Large intestine (tissue), 3 donors: ENCODE measurements around the gene TNNT2. TPM values are rescaled to one million over a fixed set of nuclear protein-coding genes. Genes with fewer than 3 reads are reported as not detected.

ENCODE experiments used
- DNase-seq, 2 donors: peaks; one replicate each; pipeline versions ENCODE4 v3.0.0 to v3.0.0-alpha.2; 2013
- H3K27ac ChIP-seq: one replicate; pipeline ENCODE4 v1.5.1; 2013; ENCODE audit warnings: low read length
- H3K27me3 ChIP-seq: 2 replicates; pipeline ENCODE4 v1.6.1; 2013; ENCODE audit warnings: low read length; ENCODE audit not compliant: control insufficient read depth, insufficient read depth
- H3K36me3 ChIP-seq: 2 replicates; pipeline ENCODE4 v1.6.1; 2013; ENCODE audit warnings: low read length; ENCODE audit not compliant: control insufficient read depth, insufficient read depth
- H3K4me1 ChIP-seq: one replicate; pipeline ENCODE4 v1.6.1; 2013; ENCODE audit warnings: low read length; ENCODE audit not compliant: control insufficient read depth, insufficient read depth
- H3K4me3 ChIP-seq: one replicate; pipeline ENCODE4 v1.5.1; 2013; ENCODE audit warnings: low read length
- H3K9me3 ChIP-seq: one replicate; pipeline ENCODE4 v1.6.1; 2013; ENCODE audit warnings: mild to moderate bottlenecking, low read depth, low read length, moderate library complexity; ENCODE audit not compliant: control insufficient read depth
- WGBS: methylation state at CpG from one replicate; pipeline ENCODE4 v1.1.5; 2013; ENCODE audit warnings: low lambda C conversion rate; ENCODE audit not compliant: insufficient coverage; 5-methylcytosine and 5-hydroxymethylcytosine counted together
- polyA plus RNA-seq: library from polyadenylated mRNA; unstranded; fragments of 120-200 nt; gene quantifications from one replicate; pipeline ENCODE4 v1.2.1, GENCODE V29; 2013

TNNT2 gene
- polyA plus RNA-seq, 1 donor, result 20.8 TPM

DNA sequence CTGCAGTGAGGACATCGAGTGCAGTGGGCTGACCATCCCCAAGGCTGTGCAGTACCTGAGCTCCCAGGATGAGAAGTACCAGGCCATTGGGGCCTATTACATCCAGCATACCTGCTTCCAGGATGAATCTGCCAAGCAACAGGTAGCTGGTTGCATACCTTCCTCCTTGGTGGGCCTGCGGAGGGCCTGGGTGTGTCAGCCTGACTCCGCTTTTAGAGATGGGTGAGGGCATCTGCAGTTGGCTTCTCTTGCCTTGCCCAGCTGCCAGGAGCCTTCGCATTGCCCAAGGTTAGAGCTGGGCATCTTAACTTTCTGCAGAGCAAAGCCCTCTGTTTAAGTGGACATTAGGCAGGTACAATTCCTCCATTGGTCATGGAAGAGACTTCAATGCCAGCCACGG is 60.9 kb downstream of the TNNT2 start:
- no peak overlapping the region for H3K27ac ChIP-seq
- no peaks in the 10 kb centered on the region for H3K4me1 ChIP-seq
- WGBS, result no CpG with 5 or more reads among the region's 5 CpGs
- H3K4me3 ChIP-seq, result no peak overlapping the region
- H3K27me3 ChIP-seq, result peaks cover 2% of the 10 kb centered on the region
- no peak for DNase-seq
- H3K36me3 ChIP-seq, result no peaks in the 10 kb centered on the region
- H3K9me3 ChIP-seq, result no peaks in the 10 kb centered on the region

DNA sequence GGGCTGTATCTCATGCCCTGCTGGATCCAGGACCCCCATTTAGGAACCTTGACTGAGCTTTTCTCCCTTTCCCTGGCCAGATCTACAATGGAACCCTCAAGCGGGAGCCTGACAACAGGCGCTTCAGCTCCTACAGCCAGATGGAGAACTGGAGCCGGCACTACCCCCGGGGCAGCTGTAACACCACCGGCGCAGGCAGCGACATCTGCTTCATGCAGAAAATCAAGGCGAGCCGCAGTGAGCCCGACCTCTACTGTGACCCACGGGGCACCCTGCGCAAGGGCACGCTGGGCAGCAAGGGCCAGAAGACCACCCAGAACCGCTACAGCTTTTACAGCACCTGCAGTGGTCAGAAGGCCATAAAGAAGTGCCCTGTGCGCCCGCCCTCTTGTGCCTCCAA is 64.4 kb downstream of the TNNT2 start:
- no peak overlapping the region for H3K27ac ChIP-seq
- WGBS, result no CpG with 5 or more reads among the region's 16 CpGs
- DNase-seq, result no peak
- peaks cover 2% of the 10 kb centered on the region for H3K27me3 ChIP-seq
- peaks cover 13% of the 10 kb centered on the region for H3K4me1 ChIP-seq
- H3K36me3 ChIP-seq, result no peaks in the 10 kb centered on the region
- H3K9me3 ChIP-seq, result no peaks in the 10 kb centered on the region
- H3K4me3 ChIP-seq, result no peak overlapping the region

DNA sequence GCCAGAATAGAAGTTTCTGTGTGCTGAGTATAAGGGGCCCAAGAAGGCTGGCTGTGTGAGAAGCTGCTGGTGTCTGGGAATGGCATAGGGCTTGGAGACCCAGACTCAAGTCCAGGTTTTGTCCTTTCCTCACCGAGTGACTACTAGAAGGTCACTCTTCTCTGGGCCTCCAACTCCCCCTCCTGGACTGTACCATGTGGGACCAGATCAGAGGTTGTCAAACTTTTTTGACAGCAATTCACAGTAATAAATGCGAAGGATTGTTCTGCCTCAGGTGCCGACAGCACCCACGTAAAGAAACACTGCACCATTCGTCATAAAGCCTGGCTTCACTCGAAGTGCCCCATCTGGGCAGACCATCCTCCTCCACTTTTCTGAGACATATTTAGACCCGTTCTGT is 65.2 kb downstream of the TNNT2 start:
- WGBS, result no CpG with 5 or more reads among the region's 7 CpGs
- Histone ChIP-seq H3K27ac (no peak overlapping the region), H3K4me1 (peaks cover 21% of the 10 kb centered on the region), H3K27me3 (peaks cover 2% of the 10 kb centered on the region), H3K4me3 (no peak overlapping the region), H3K36me3 (no peaks in the 10 kb centered on the region), H3K9me3 (no peaks in the 10 kb centered on the region)
- DNase-seq, result no peak

DNA sequence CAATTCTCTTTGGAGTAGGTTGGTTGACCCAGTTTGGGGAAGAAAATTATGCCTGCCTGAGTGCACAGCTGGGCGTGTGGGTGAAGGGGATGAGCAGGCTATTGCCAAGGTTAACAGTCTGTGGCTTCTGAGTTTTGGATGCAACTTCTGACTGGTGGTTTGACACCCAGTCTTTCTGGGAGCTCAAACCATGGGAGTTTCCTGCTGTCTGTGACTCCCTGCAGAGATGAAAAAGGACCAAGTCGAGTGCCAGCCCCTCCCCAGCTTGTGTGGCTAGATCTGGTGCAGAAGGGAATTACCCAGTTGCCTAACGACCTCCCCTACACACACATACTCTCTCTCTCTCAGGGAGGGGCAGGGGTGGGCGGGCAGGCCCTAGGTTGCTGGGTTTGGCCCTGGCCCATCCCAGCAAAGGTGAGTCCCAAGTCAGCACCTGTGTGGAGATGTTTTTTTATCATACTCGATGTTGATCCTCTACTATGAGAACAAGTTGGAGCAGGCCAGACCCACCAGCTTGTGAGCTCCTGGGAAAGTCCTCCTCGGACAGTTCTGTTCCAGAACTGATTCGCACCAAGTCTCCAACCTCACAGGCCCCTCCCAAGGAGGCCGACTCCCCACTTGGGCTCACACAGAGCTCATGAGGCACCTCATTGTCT is 66.0 kb downstream of the TNNT2 start:
- DNase-seq, result no peak
- no CpG with 5 or more reads among the region's 8 CpGs for WGBS
- no peaks in the 10 kb centered on the region for H3K36me3 ChIP-seq
- H3K4me3 ChIP-seq, result no peak overlapping the region
- no peaks in the 10 kb centered on the region for H3K9me3 ChIP-seq
- H3K4me1 ChIP-seq, result peaks cover 24% of the 10 kb centered on the region
- H3K27me3 ChIP-seq, result peaks cover 2% of the 10 kb centered on the region
- H3K27ac ChIP-seq, result no peak overlapping the region

DNA sequence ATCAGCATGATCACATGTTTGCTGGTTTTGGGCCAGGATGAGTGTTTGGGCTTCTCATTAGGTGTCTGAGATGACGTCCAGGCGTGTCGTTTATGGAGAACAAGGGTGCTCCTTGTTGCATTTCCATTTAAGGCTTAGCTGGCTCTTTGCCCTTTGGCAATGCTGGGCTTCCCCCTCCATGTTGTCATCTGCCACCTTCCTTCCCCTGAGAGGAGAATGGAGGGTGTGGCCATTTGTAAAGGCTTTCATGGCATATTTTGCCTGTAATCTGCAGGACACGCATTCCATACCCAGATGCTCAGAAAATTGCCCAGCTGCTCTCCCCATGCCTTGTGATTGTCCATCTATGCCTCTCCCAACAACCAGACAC is 66.5 kb downstream of the TNNT2 start:
- Histone ChIP-seq H3K27ac (no peak overlapping the region), H3K4me1 (peaks cover 24% of the 10 kb centered on the region), H3K9me3 (no peaks in the 10 kb centered on the region), H3K4me3 (no peak overlapping the region), H3K36me3 (no peaks in the 10 kb centered on the region), H3K27me3 (peaks cover 2% of the 10 kb centered on the region)
- peak in 1 of 2 donors; percentile 19 for DNase-seq
- WGBS, result no CpG with 5 or more reads among the region's 4 CpGs

DNA sequence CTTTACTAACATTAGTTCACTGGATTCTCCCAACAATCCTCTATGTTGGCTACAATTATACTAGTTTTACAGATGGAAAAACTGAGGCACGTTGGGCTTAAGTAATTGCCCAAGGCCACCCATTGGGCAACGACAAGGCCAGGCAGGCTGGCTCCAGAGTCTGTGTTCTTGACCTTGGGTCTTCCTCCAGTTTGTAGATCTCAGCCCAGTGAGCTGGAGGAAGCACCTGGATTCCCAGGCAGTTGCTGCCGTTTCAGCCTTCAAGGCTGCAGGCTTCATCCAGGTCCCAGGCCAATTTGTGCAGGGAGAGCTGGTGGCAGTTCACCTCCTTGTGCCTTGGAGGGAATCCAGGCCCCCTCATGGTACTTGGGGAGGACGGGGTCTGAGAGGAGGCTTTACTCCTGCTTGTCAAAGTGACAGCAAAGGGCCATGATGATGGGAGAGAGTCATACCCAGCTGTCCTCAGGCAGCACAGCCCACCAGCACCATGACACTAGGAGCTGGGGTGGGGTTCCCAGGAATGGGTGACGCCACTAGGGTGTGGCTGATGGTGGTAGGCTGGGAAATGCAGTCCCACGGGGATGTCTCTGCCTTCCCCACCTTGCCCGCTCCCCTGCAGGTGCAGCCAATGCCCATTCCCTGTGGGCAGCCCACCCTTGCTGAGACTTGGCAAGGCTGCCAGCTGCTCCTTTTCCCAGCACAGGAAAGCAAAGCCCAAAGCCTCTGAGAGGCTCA is 67.1 kb downstream of the TNNT2 start:
- Histone ChIP-seq H3K36me3 (no peaks in the 10 kb centered on the region), H3K27me3 (peaks cover 2% of the 10 kb centered on the region), H3K4me1 (peaks cover 24% of the 10 kb centered on the region), H3K27ac (no peak overlapping the region), H3K4me3 (no peak overlapping the region), H3K9me3 (no peaks in the 10 kb centered on the region)
- DNase-seq, result no peak
- WGBS, result no CpG with 5 or more reads among the region's 7 CpGs

DNA sequence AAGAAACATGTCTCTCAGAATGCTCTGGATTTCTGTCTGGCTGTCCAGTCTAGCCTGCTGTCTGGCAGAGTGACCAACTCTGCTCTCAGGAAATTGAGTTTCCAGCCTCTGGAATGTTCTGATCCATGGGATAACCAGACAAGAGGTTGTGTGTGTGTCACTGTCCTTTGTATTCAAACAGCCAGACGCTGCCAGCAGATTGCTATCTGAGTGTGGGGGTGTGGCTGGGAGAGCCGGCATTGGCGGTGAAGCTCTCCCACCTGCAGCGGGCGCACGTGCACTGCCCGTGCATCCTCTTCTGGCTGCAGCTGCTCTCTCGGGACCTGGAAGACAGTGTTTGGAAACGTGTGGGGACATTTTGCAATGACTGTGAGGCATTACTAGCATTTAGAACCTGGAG is 68.1 kb downstream of the TNNT2 start:
- Histone ChIP-seq H3K9me3 (no peaks in the 10 kb centered on the region), H3K27ac (no peak overlapping the region), H3K27me3 (no peaks in the 10 kb centered on the region), H3K4me3 (no peak overlapping the region), H3K36me3 (no peaks in the 10 kb centered on the region), H3K4me1 (peaks cover 24% of the 10 kb centered on the region)
- DNase-seq, result peak; percentile 78 to 81
- no CpG with 5 or more reads among the region's 9 CpGs for WGBS

Other genes starting within 250 kb of the TNNT2 start
- 49.8 TPM for gene TMEM9, start 223.2 kb downstream of the TNNT2 start, polyA plus RNA-seq
- gene IGFN1, start 186.9 kb downstream of the TNNT2 start, polyA plus RNA-seq, result 0.42 TPM
- 0.45 TPM for gene PKP1, start 94.2 kb downstream of the TNNT2 start, polyA plus RNA-seq
- 96.4 TPM for gene LAD1, start 21.6 kb upstream of the TNNT2 start, polyA plus RNA-seq
- 6.9 TPM for gene TNNI1, start 44.0 kb upstream of the TNNT2 start, polyA plus RNA-seq
- gene PHLDA3, start 91.5 kb upstream of the TNNT2 start, polyA plus RNA-seq, result 9.0 TPM
- 187 TPM for gene CSRP1, start 129.4 kb upstream of the TNNT2 start, polyA plus RNA-seq
- gene NAV1, start 161.4 kb upstream of the TNNT2 start, polyA plus RNA-seq, result 9.7 TPM